ENCODE data around the gene APOB.

Gene APOB

GRCh38 chr2:21047141-21048009 is 3.5 kb upstream of the APOB start:
- peak; percentile 5 for DNase-seq

- no peak for DNase-seq
Observed at GRCh38 chr2:21046506-21046905, 2.6 kb upstream of the APOB start.

GRCh38 chr2:21044694-21045371 is 960 bp upstream of the APOB start:
- no peak for DNase-seq

GRCh38 chr2:21042958-21043743 is 722 bp downstream of the APOB start:
- peak; percentile 31 for DNase-seq

GRCh38 chr2:21042708-21042957 is 1.2 kb downstream of the APOB start:
- no peak for DNase-seq

- DNase-seq = no peak
Observed at GRCh38 chr2:21041943-21042707, 1.7 kb downstream of the APOB start.

GRCh38 chr2:21041462-21041861 is 2.4 kb downstream of the APOB start:
- DNase-seq = no peak

- DNase-seq = no peak
Observed at GRCh38 chr2:21040468-21041377, 3.1 kb downstream of the APOB start.

- no peak for DNase-seq
Observed at GRCh38 chr2:21039979-21040467, 3.9 kb downstream of the APOB start.

- no peak for DNase-seq
Observed at GRCh38 chr2:21039080-21039556, 4.8 kb downstream of the APOB start.

- no peak for DNase-seq
Observed at GRCh38 chr2:21038403-21039073, 5.3 kb downstream of the APOB start.

GRCh38 chr2:21037671-21038108 is 6.2 kb downstream of the APOB start:
- no peak for DNase-seq

GRCh38 chr2:21036708-21037670 is 6.9 kb downstream of the APOB start:
- no peak for DNase-seq

- no peak for DNase-seq
Observed at GRCh38 chr2:21035974-21036707, 7.7 kb downstream of the APOB start.

GRCh38 chr2:21035282-21035973 is 8.4 kb downstream of the APOB start:
- DNase-seq = no peak

GRCh38 chr2:21034972-21035279 is 8.9 kb downstream of the APOB start:
- no peak for DNase-seq

GRCh38 chr2:21034156-21034971 is 9.5 kb downstream of the APOB start:
- no peak for DNase-seq

Measured in fibroblast of upper back skin (primary cell).